Prostate gland (tissue), 2 donors: ENCODE measurements around the gene SIGLEC15. TPM values are rescaled to one million over a fixed set of nuclear protein-coding genes. Genes with fewer than 3 reads are reported as not detected.
"Not testable (repeated sequence)": the region's sequence is repeated elsewhere in the genome, so short reads cannot be mapped to it uniquely, and the experiment has no call there.

Experiments used
- DNase-seq: peaks from one replicate; pipeline ENCODE4 v3.0.0-alpha.2; 2019; ENCODE audit warnings: low spot score
- H3K27ac ChIP-seq, 2 donors: fragments of 200-600 bp; sonication (generic); 2 replicates each; pipeline ENCODE4 v1.5.1; 2017 to 2019
- H3K27me3 ChIP-seq: fragments of 200-600 bp; sonication (generic); replicated peaks from 2 replicates; pipeline ENCODE4 v1.5.1; 2019; ENCODE audit not compliant: insufficient read depth
- H3K36me3 ChIP-seq, 2 donors: fragments of 200-600 bp; sonication (generic); 1 replicate in 1 of 2; 2 replicates in 1 of 2; pipeline versions ENCODE4 v1.5.1 to v1.8.1; 2017 to 2019
- H3K4me1 ChIP-seq: fragments of 200-600 bp; sonication (generic); replicated peaks from 2 replicates; pipeline ENCODE4 v1.5.1; 2019
- H3K4me3 ChIP-seq, 2 donors: fragments of 200-600 bp; sonication (generic); 2 replicates each; pipeline ENCODE4 v1.5.1; 2017 to 2019
- H3K9me3 ChIP-seq: fragments of 200-600 bp; sonication (generic); 2 replicates; pipeline ENCODE4 v1.5.1; 2017
- CTCF ChIP-seq, 4 experiments: fragments of 200-600 bp in 2 of 4; fragments of 450-650 bp in 2 of 4; sonication (generic) in 2 of 4; IDR thresholded peaks; 1 replicate in 3 of 4; 2 replicates in 1 of 4; pipeline ENCODE4 v1.5.1; 2016 to 2019; ENCODE audit warnings: antibody characterized with exemption in 4 of 4, mild to moderate bottlenecking in 2 of 4, moderate library complexity in 2 of 4
- POLR2A ChIP-seq: fragments of 450-650 bp; IDR thresholded peaks from one replicate; pipeline ENCODE4 v1.6.1; 2016; ENCODE audit warnings: antibody characterized with exemption, mild to moderate bottlenecking
- POLR2AphosphoS5 ChIP-seq: sonication (generic); formaldehyde crosslinking; IDR thresholded peaks from one replicate; pipeline ENCODE4 v1.6.1; 2017; ENCODE audit warnings: antibody characterized with exemption
- WGBS: methylation state at CpG from one replicate; pipeline ENCODE4 v1.1.5; 2018; 5-methylcytosine and 5-hydroxymethylcytosine counted together
- intact Hi-C: fragments of 100-400 bp; cut with DNase I; formaldehyde crosslinking; loops from one replicate; pipeline ENCODE4 v1.14.2; 2022
- total RNA-seq, 2 donors: library from RNA; depleted of rRNA; stranded (reverse); fragments of >200 nt; gene quantifications; one replicate each; pipeline ENCODE4 v1.1.0, GENCODE V29; 2016

SIGLEC15 gene
- total RNA-seq, 2 donors from 2014 or later: 0.91 TPM; not detected in 1

- intact Hi-C loops: no loop called here
- H3K27ac ChIP-seq: no peak overlapping the region
- H3K9me3 ChIP-seq: no peaks in the 10 kb centered on the region
- H3K36me3 ChIP-seq: no peaks in the 10 kb centered on the region
- TF ChIP-seq POLR2AphosphoS5 (no peak), CTCF (IDR thresholded peaks at IDR 0.05) (no peak), POLR2A (no peak)
- no peak overlapping the region for H3K4me3 ChIP-seq
- no peak for DNase-seq
- no peaks in the 10 kb centered on the region for H3K27me3 ChIP-seq
- H3K4me1 ChIP-seq: peaks cover 7% of the 10 kb centered on the region
Observed at GRCh38 chr18:45805551-45805950, 19.9 kb upstream of the SIGLEC15 start.

- Histone ChIP-seq H3K4me1 (peaks cover 7% of the 10 kb centered on the region), H3K36me3 (no peaks in the 10 kb centered on the region), H3K4me3 (no peak overlapping the region), H3K27ac (no peak overlapping the region), H3K9me3 (no peaks in the 10 kb centered on the region), H3K27me3 (no peaks in the 10 kb centered on the region)
- no peak for DNase-seq
- WGBS: 38% methylated on average over 2 of the region's 2 CpGs
- intact Hi-C loops: no loop called here
- TF ChIP-seq POLR2AphosphoS5: no peak
Observed at GRCh38 chr18:45806226-45806625, 19.2 kb upstream of the SIGLEC15 start.

GRCh38 chr18:45807144-45807543 is 18.3 kb upstream of the SIGLEC15 start:
- H3K27me3 ChIP-seq, H3K4me1 ChIP-seq, intact Hi-C loops, H3K36me3 ChIP-seq, DNase-seq, H3K4me3 ChIP-seq, H3K27ac ChIP-seq, H3K9me3 ChIP-seq: not testable (repeated sequence)
- TF ChIP-seq CTCF (IDR thresholded peaks at IDR 0.05): peak in 1 of 4 experiments; percentile 14
- WGBS: 42% methylated on average over 2 of the region's 2 CpGs

- H3K27me3 ChIP-seq, H3K27ac ChIP-seq, intact Hi-C loops, H3K36me3 ChIP-seq, DNase-seq, H3K4me3 ChIP-seq, H3K9me3 ChIP-seq, H3K4me1 ChIP-seq: not testable (repeated sequence)
Observed at GRCh38 chr18:45814733-45815132, 10.7 kb upstream of the SIGLEC15 start.

GRCh38 chr18:45817543-45817942 is 7.9 kb upstream of the SIGLEC15 start:
- no peak overlapping the region for H3K27ac ChIP-seq
- no peaks in the 10 kb centered on the region for H3K9me3 ChIP-seq
- intact Hi-C loops: no loop called here
- H3K4me1 ChIP-seq: no peaks in the 10 kb centered on the region
- WGBS: 78% methylated on average over 1 of the region's 1 CpG
- no peak for TF ChIP-seq CTCF (IDR thresholded peaks at IDR 0.05)
- no peaks in the 10 kb centered on the region for H3K36me3 ChIP-seq
- no peak for DNase-seq
- H3K4me3 ChIP-seq: no peak overlapping the region
- no peaks in the 10 kb centered on the region for H3K27me3 ChIP-seq

- H3K27ac ChIP-seq, H3K36me3 ChIP-seq, DNase-seq, H3K4me1 ChIP-seq, H3K4me3 ChIP-seq, H3K27me3 ChIP-seq, intact Hi-C loops, H3K9me3 ChIP-seq: not testable (repeated sequence)
- 91% methylated on average over 8 of the region's 8 CpGs for WGBS
Observed at GRCh38 chr18:45818765-45819164, 6.7 kb upstream of the SIGLEC15 start.
